A673 (cell line): Measurements from ENCODE around the gene SRPRA. TPM values are rescaled to one million over a fixed set of nuclear protein-coding genes. Genes with fewer than 3 reads are reported as not detected.

Experiments
- BruUV-seq: library from RNA; stranded (reverse); fragments of 400-500 nt; replicated peaks from 2 replicates; lab custom pipeline; 2021; lab: Mats Ljungman, UMichigan
- CTCF ChIA-PET: fragments of 300-600 bp; sonication (Branson Sonifier 250); formaldehyde crosslinking; loops from one replicate; lab custom pipeline; 2022; ENCODE audit warnings: antibody characterized with exemption; lab: Charles Lee
- POLR2A ChIA-PET: fragments of 300-600 bp; sonication (Branson Sonifier 250); formaldehyde crosslinking; loops from one replicate; lab custom pipeline; 2022; ENCODE audit warnings: antibody characterized with exemption; ENCODE audit not compliant: low non-redundant PET; lab: Charles Lee
- DNase-seq: peaks from one replicate; pipeline ENCODE4 v3.0.0-alpha.2; 2015; ENCODE audit warnings: low spot score
- H3K27ac ChIP-seq: fragments of 200-600 bp; sonication (generic); 2 replicates; pipeline ENCODE4 v1.5.1; 2016; ENCODE audit warnings: mixed run types, low read depth, mild to moderate bottlenecking, mixed read lengths, antibody characterized with exemption, low read length; ENCODE audit not compliant: poor library complexity, severe bottlenecking
- H3K27me3 ChIP-seq: fragments of 200-600 bp; sonication (generic); replicated peaks from 2 replicates; pipeline ENCODE4 v1.6.1; 2017; ENCODE audit warnings: mixed run types, low read depth, mild to moderate bottlenecking, mixed read lengths, antibody characterized with exemption, low read length; ENCODE audit not compliant: insufficient read depth, poor library complexity
- H3K36me3 ChIP-seq: fragments of 200-600 bp; sonication (generic); 2 replicates; pipeline ENCODE4 v1.6.1; 2016; ENCODE audit warnings: mixed run types, mild to moderate bottlenecking, mixed read lengths, antibody characterized with exemption, low read length; ENCODE audit not compliant: insufficient read depth, poor library complexity, severe bottlenecking
- H3K4me1 ChIP-seq: fragments of 200-600 bp; sonication (generic); 2 replicates; pipeline ENCODE4 v1.6.1; 2017; ENCODE audit warnings: mixed run types, mild to moderate bottlenecking, mixed read lengths, antibody characterized with exemption, low read length; ENCODE audit not compliant: insufficient read depth, poor library complexity, severe bottlenecking
- H3K4me3 ChIP-seq: fragments of 200-600 bp; sonication (generic); 2 replicates; pipeline ENCODE4 v1.5.1; 2016; ENCODE audit warnings: low read depth, mixed run types, mild to moderate bottlenecking, mixed read lengths, low read length; ENCODE audit not compliant: poor library complexity, severe bottlenecking
- H3K9me3 ChIP-seq: fragments of 200-600 bp; sonication (generic); 2 replicates; pipeline ENCODE4 v1.6.1; 2016; ENCODE audit warnings: mixed run types, low read depth, mild to moderate bottlenecking, mixed read lengths, antibody characterized with exemption, low read length; ENCODE audit not compliant: poor library complexity, severe bottlenecking
- EZH2 ChIP-seq: fragments of 200-600 bp; sonication (generic); IDR thresholded peaks from 2 replicates; pipeline ENCODE4 v1.6.1; 2017; ENCODE audit warnings: borderline replicate concordance, low read depth, mild to moderate bottlenecking, mixed read lengths, antibody characterized with exemption, low read length; ENCODE audit not compliant: poor library complexity, severe bottlenecking
- intact Hi-C: fragments of 100-400 bp; cut with micrococcal nuclease; formaldehyde crosslinking; loops from one replicate; pipeline ENCODE4 v1.10.0; 2022; ENCODE audit not compliant: unreplicated experiment
- total RNA-seq: library from RNA; stranded (reverse); gene quantifications from 2 replicates; pipeline ENCODE4 v1.2.3, GENCODE V29; 2021
- TF ChIP-seq, protein P1 (sequence below): fragments of 300-800, 200-600 bp; sonication (generic); conservative IDR thresholded peaks from 2 replicates; pipeline ENCODE4 v1.5.1; 2017; ENCODE audit warnings: low read depth, mild to moderate bottlenecking, antibody characterized with exemption, low read length, moderate library complexity, mixed read lengths

Gene SRPRA
- total RNA-seq, 1 experiment from 2014 or later: 136 TPM

DNA sequence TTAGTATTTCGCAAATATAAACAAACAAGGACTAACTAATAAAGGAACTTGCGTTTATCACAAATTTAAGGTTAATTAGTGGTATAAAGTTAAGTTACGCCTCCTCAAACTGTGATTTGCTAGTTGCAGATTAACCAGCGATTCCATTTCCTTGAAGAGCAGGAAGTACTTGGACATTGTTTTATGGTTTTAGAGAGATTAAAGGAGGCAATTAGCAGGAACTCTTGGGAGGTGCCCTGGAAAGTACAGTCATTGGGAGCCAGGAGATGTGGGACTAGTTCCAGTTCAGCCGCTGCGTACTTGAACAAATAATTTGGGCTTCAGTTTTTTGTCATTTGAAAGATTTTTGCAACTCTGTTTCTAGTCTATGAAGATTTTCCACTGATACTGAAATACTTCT lies 53.9 kb downstream of the SRPRA start:
- H3K27ac ChIP-seq: no peak overlapping the region
- intact Hi-C loops: no loop called here
- TF ChIP-seq, protein P1, sequence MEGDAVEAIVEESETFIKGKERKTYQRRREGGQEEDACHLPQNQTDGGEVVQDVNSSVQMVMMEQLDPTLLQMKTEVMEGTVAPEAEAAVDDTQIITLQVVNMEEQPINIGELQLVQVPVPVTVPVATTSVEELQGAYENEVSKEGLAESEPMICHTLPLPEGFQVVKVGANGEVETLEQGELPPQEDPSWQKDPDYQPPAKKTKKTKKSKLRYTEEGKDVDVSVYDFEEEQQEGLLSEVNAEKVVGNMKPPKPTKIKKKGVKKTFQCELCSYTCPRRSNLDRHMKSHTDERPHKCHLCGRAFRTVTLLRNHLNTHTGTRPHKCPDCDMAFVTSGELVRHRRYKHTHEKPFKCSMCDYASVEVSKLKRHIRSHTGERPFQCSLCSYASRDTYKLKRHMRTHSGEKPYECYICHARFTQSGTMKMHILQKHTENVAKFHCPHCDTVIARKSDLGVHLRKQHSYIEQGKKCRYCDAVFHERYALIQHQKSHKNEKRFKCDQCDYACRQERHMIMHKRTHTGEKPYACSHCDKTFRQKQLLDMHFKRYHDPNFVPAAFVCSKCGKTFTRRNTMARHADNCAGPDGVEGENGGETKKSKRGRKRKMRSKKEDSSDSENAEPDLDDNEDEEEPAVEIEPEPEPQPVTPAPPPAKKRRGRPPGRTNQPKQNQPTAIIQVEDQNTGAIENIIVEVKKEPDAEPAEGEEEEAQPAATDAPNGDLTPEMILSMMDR: no peak
- no peaks in the 10 kb centered on the region for H3K9me3 ChIP-seq
- peak; percentile 46 for DNase-seq
- POLR2A ChIA-PET: no interaction called here
- H3K27me3 ChIP-seq: no peaks in the 10 kb centered on the region
- CTCF ChIA-PET: interaction anchor here (0.7 kb wide), 1 partner anchor 334 kb away, joined by 3 read pairs; no protein-coding TSS in a partner anchor
- no TSS peak for BruUV-seq
- H3K4me3 ChIP-seq: no peak overlapping the region
- H3K36me3 ChIP-seq: no peaks in the 10 kb centered on the region
- peaks cover 21% of the 10 kb centered on the region for H3K4me1 ChIP-seq

DNA sequence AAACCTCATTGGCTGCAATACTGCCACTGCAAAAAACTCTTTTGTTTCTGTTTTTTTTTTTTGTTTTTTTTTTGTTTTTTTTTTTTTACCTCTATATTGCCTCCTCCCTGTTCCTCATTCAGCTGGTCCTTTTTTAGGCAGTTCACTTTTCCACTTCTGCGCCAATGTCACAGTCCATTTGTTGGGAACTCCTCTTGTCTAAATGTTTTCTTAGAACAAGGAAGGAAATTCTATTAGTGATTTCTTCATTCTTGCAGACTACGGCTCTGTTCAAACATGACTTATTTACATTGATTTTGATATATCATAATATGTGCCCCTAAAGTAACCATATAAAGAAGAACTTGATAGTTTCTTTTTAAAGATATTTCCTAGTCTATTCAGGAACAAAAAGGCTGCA lies 54.3 kb downstream of the SRPRA start:
- CTCF ChIA-PET: no interaction called here
- H3K4me1 ChIP-seq: peaks cover 21% of the 10 kb centered on the region
- no peak for DNase-seq
- H3K36me3 ChIP-seq: peaks cover 4% of the 10 kb centered on the region
- no peaks in the 10 kb centered on the region for H3K9me3 ChIP-seq
- BruUV-seq: no TSS peak
- no peak for TF ChIP-seq EZH2
- TF ChIP-seq, protein P1: no peak
- no peak overlapping the region for H3K4me3 ChIP-seq
- intact Hi-C loops: no loop called here
- no peak overlapping the region for H3K27ac ChIP-seq
- no peaks in the 10 kb centered on the region for H3K27me3 ChIP-seq
- POLR2A ChIA-PET: no interaction called here

Other genes with a start within 250 kb of the SRPRA start
- 25.3 and 31.0 TPM in 2 replicates for gene CDON, start 206.0 kb downstream of the SRPRA start, total RNA-seq
- 45.3 and 53.9 TPM in 2 replicates for gene RPUSD4, start 57.2 kb downstream of the SRPRA start, total RNA-seq
- gene FAM118B, start 57.1 kb downstream of the SRPRA start, total RNA-seq: 34.8 and 40.3 TPM in 2 replicates
- 72.6 and 76.1 TPM in 2 replicates for gene FOXRED1, start 259 bp upstream of the SRPRA start, total RNA-seq
- gene TIRAP, start 14.2 kb upstream of the SRPRA start, total RNA-seq: 11.3 and 14.5 TPM in 2 replicates
- gene DCPS, start 35.2 kb upstream of the SRPRA start, total RNA-seq: 31.2 and 38.4 TPM in 2 replicates
- gene ST3GAL4, start 86.8 kb upstream of the SRPRA start, total RNA-seq: 26.4 and 29.9 TPM in 2 replicates